ENCODE measurements around the gene NUDT2. TPM values are rescaled to one million over a fixed set of nuclear protein-coding genes. Genes with fewer than 3 reads are reported as not detected.

Gene NUDT2
- total RNA-seq, 2 donors from 2014 or later = 20.6 to 29.4 TPM

- WGBS, 2 experiments (ENCODE audit: insufficient coverage in 1 of 2, insufficient read length in 1 of 2) = 80 to 91% methylated on average over 1 to 4 of the region's 4 CpGs
- H3K4me3 ChIP-seq (ENCODE audit: low read length) = no peak overlapping the region
- Mint-ChIP-seq H3K27ac (no peak overlapping the region), H3K9me3 (peaks cover 63% of the 10 kb centered on the region), H3K36me3 (ENCODE audit: low read depth) (peaks cover 78% of the 10 kb centered on the region), H3K4me1 (peaks cover 18% of the 10 kb centered on the region), H3K27me3 (ENCODE audit: insufficient read depth) (no peaks in the 10 kb centered on the region), H3K4me3 (no peak overlapping the region)
- no peaks in the 10 kb centered on the region for H3K4me1 ChIP-seq (ENCODE audit: control insufficient read depth, insufficient read depth, low read length)
- no peaks in the 10 kb centered on the region for H3K27me3 ChIP-seq (ENCODE audit: control insufficient read depth, insufficient read depth, low read length, poor library complexity, severe bottlenecking)
- H3K27ac ChIP-seq (ENCODE audit: low read depth, low read length) = no peak overlapping the region
- TF ChIP-seq, protein P1, sequence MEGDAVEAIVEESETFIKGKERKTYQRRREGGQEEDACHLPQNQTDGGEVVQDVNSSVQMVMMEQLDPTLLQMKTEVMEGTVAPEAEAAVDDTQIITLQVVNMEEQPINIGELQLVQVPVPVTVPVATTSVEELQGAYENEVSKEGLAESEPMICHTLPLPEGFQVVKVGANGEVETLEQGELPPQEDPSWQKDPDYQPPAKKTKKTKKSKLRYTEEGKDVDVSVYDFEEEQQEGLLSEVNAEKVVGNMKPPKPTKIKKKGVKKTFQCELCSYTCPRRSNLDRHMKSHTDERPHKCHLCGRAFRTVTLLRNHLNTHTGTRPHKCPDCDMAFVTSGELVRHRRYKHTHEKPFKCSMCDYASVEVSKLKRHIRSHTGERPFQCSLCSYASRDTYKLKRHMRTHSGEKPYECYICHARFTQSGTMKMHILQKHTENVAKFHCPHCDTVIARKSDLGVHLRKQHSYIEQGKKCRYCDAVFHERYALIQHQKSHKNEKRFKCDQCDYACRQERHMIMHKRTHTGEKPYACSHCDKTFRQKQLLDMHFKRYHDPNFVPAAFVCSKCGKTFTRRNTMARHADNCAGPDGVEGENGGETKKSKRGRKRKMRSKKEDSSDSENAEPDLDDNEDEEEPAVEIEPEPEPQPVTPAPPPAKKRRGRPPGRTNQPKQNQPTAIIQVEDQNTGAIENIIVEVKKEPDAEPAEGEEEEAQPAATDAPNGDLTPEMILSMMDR (conservative IDR thresholded peaks at IDR 0.05) = no peak
- peaks cover 75% of the 10 kb centered on the region for H3K36me3 ChIP-seq (ENCODE audit: control insufficient read depth, insufficient read depth, low read length)
- H3K9ac ChIP-seq (ENCODE audit: extremely low read depth, low read length, poor library complexity, severe bottlenecking) = no peak overlapping the region
- no peak for DNase-seq
- peaks cover 55% of the 10 kb centered on the region for H3K9me3 ChIP-seq (ENCODE audit: control insufficient read depth, low read length)
Measured at GRCh38 chr9:34369636-34370035, 40.3 kb downstream of the NUDT2 start.

DNA sequence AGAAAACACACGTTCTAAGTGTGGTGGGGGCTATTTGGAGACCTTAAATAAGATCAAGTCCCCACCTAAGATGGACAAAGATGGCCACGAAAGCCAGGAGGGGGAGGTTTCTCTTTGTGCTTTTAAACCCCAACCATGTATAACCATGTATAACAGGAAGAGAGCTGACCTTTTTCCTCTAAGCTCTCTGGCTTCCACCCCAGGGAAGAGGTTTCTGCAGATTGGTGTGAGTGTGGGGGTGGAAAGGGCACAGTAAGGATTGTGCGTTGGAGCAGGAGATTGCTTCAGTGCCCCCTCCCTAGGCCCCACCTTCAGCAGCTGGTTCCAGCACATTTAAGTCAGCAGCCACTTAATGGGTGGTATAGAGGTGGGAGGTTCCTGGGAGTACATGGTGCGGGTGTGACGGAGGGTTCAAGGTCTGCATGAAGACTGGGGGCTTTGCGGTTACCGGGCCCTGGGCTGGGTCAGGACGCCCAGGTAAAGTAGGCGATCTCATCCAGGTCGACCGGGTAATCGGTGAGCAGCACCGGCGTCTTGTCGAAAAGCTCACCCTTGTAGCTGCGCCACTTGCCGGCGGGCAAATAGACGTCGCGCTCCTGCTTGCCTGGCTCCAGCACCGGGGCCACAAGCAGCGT lies 41.1 kb downstream of the NUDT2 start:
- Mint-ChIP-seq H3K9me3 (peaks cover 63% of the 10 kb centered on the region), H3K27ac (no peak overlapping the region), H3K4me1 (peaks cover 16% of the 10 kb centered on the region), H3K27me3 (ENCODE audit: insufficient read depth) (no peaks in the 10 kb centered on the region), H3K4me3 (no peak overlapping the region), H3K36me3 (ENCODE audit: low read depth) (peaks cover 78% of the 10 kb centered on the region)
- Histone ChIP-seq H3K27me3 (ENCODE audit: control insufficient read depth, insufficient read depth, low read length, poor library complexity, severe bottlenecking) (no peaks in the 10 kb centered on the region), H3K4me1 (ENCODE audit: control insufficient read depth, insufficient read depth, low read length) (no peaks in the 10 kb centered on the region), H3K4me3 (ENCODE audit: low read length) (no peak overlapping the region), H3K9ac (ENCODE audit: extremely low read depth, low read length, poor library complexity, severe bottlenecking) (no peak overlapping the region), H3K9me3 (ENCODE audit: control insufficient read depth, low read length) (peaks cover 55% of the 10 kb centered on the region), H3K36me3 (ENCODE audit: control insufficient read depth, insufficient read depth, low read length) (peaks cover 75% of the 10 kb centered on the region), H3K27ac (ENCODE audit: low read depth, low read length) (no peak overlapping the region)
- TF ChIP-seq, protein P1 (conservative IDR thresholded peaks at IDR 0.05) = no peak
- no peak for DNase-seq
- WGBS, 2 experiments (ENCODE audit: insufficient coverage in 1 of 2, insufficient read length in 1 of 2) = 97% methylated on average over 21 to 23 of the region's 23 CpGs

GRCh38 chr9:34370970-34371880 lies 41.9 kb downstream of the NUDT2 start:
- H3K27ac Mint-ChIP-seq = no peak overlapping the region
- peaks cover 72% of the 10 kb centered on the region for H3K36me3 ChIP-seq (ENCODE audit: control insufficient read depth, insufficient read depth, low read length)
- H3K27me3 ChIP-seq (ENCODE audit: control insufficient read depth, insufficient read depth, low read length, poor library complexity, severe bottlenecking) = no peaks in the 10 kb centered on the region
- H3K9ac ChIP-seq (ENCODE audit: extremely low read depth, low read length, poor library complexity, severe bottlenecking) = no peak overlapping the region
- H3K27me3 Mint-ChIP-seq (ENCODE audit: insufficient read depth) = no peaks in the 10 kb centered on the region
- peaks cover 52% of the 10 kb centered on the region for H3K9me3 ChIP-seq (ENCODE audit: control insufficient read depth, low read length)
- peaks cover 63% of the 10 kb centered on the region for H3K9me3 Mint-ChIP-seq
- TF ChIP-seq, protein P1 (conservative IDR thresholded peaks at IDR 0.05) = no peak
- no peak for DNase-seq
- no peak overlapping the region for H3K4me3 Mint-ChIP-seq
- peaks cover 18% of the 10 kb centered on the region for H3K4me1 Mint-ChIP-seq
- WGBS, 2 experiments (ENCODE audit: insufficient coverage in 1 of 2, insufficient read length in 1 of 2) = 97 to 98% methylated on average over 98 to 105 of the region's 105 CpGs
- no peak overlapping the region for H3K27ac ChIP-seq (ENCODE audit: low read depth, low read length)
- H3K4me1 ChIP-seq (ENCODE audit: control insufficient read depth, insufficient read depth, low read length) = no peaks in the 10 kb centered on the region
- H3K4me3 ChIP-seq (ENCODE audit: low read length) = no peak overlapping the region
- peaks cover 76% of the 10 kb centered on the region for H3K36me3 Mint-ChIP-seq (ENCODE audit: low read depth)

Measured in endodermal cell (in vitro differentiated cells).